Body of pancreas (tissue), 4 donors: ENCODE results near the gene IL1RAPL1. TPM values are rescaled to one million over a fixed set of nuclear protein-coding genes. Genes with fewer than 3 reads are reported as not detected.

Experiments
- ATAC-seq: fragments of 150-250 bp; one replicate; pipeline ENCODE4 v1.9.1; 2016
- DNase-seq, 4 donors: peaks; one replicate each; pipeline ENCODE4 v3.0.0-alpha.2; 2019
- H3K27ac ChIP-seq, 4 donors: fragments of 200-600 bp; sonication (generic); 1 replicate in 3 of 4; 2 replicates in 1 of 4; pipeline versions ENCODE4 v1.5.1 to v1.6.1; 2016 to 2019; ENCODE audit warnings: mild to moderate bottlenecking in 1 of 4, mixed read lengths in 1 of 4, moderate library complexity in 1 of 4
- H3K27me3 ChIP-seq, 2 donors: fragments of 200-600 bp; sonication (generic); one replicate each; pipeline ENCODE4 v1.6.0; 2016; ENCODE audit warnings: mild to moderate bottlenecking in 1 of 2
- H3K36me3 ChIP-seq, 2 donors: fragments of 200-600 bp; sonication (generic); replicated peaks in 1 of 2; 2 replicates each; pipeline ENCODE4 v1.5.1; 2016; ENCODE audit warnings: low read depth in 2 of 2; ENCODE audit not compliant: insufficient read depth in 1 of 2
- H3K4me1 ChIP-seq: fragments of 200-600 bp; sonication (generic); one replicate; pipeline ENCODE4 v1.6.0; 2016
- H3K4me3 ChIP-seq, 2 donors: fragments of 200-600 bp; sonication (generic); 1 replicate in 1 of 2; 2 replicates in 1 of 2; pipeline ENCODE4 v1.5.1; 2016 to 2019
- H3K9me3 ChIP-seq, 3 donors: fragments of 200-600 bp; sonication (generic); 1 replicate in 2 of 3; 2 replicates in 1 of 3; pipeline ENCODE4 v1.5.1; 2016
- POLR2A ChIP-seq, 3 donors: fragments of 450-650 bp; IDR thresholded peaks; one replicate each; pipeline ENCODE4 v1.6.1; 2016; ENCODE audit warnings: antibody characterized with exemption in 3 of 3, mild to moderate bottlenecking in 2 of 3
- WGBS, 2 donors: methylation state at CpG; one replicate each; pipeline ENCODE4 v1.1.5; 2017; 5-methylcytosine and 5-hydroxymethylcytosine counted together
- intact Hi-C: fragments of 100-400 bp; cut with DNase I; formaldehyde crosslinking; loops from one replicate; pipeline ENCODE4 v1.15.1; 2023
- total RNA-seq, 2 donors: library from RNA; depleted of rRNA; stranded (reverse); fragments of >200 nt; gene quantifications; one replicate each; pipeline ENCODE4 v1.1.0, GENCODE V29; 2016
- TF ChIP-seq, protein P1 (sequence below), 7 experiments: fragments of 450-650 bp in 4 of 7; fragments of 200-600 bp in 3 of 7; sonication (generic) in 3 of 7; IDR thresholded peaks; one replicate each; pipeline ENCODE4 v1.5.1; 2016 to 2019; ENCODE audit warnings: antibody characterized with exemption in 7 of 7

IL1RAPL1 gene
- total RNA-seq, 2 donors from 2014 or later = 0.26 TPM; not detected in 1

DNA sequence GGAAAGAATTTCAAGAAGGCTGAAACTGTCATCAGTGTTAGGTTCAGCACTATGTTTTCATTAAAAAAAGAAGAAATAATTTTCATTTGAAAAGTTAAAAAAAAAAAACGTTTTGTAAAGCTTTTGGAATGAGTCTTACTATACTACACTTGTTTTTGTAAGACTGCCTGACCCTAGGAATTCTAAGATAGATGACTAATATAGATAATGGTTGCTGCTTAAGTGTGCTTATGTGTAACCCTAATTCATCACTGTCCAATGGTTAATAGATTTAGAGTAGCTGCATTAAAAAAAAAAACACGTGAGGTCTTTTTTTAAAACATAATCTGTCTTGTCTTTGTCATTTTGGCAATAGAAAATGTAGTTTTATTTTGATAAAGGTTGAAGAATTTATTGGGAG, 323.2 kb downstream of the IL1RAPL1 start:
- H3K27ac ChIP-seq = no peak overlapping the region
- ATAC-seq (no peak), DNase-seq (no peak)
- TF ChIP-seq, protein P1, sequence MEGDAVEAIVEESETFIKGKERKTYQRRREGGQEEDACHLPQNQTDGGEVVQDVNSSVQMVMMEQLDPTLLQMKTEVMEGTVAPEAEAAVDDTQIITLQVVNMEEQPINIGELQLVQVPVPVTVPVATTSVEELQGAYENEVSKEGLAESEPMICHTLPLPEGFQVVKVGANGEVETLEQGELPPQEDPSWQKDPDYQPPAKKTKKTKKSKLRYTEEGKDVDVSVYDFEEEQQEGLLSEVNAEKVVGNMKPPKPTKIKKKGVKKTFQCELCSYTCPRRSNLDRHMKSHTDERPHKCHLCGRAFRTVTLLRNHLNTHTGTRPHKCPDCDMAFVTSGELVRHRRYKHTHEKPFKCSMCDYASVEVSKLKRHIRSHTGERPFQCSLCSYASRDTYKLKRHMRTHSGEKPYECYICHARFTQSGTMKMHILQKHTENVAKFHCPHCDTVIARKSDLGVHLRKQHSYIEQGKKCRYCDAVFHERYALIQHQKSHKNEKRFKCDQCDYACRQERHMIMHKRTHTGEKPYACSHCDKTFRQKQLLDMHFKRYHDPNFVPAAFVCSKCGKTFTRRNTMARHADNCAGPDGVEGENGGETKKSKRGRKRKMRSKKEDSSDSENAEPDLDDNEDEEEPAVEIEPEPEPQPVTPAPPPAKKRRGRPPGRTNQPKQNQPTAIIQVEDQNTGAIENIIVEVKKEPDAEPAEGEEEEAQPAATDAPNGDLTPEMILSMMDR (IDR thresholded peaks at IDR 0.05) = no peak
- TF ChIP-seq POLR2A (IDR thresholded peaks at IDR 0.05) = no peak
- H3K9me3 ChIP-seq = no peaks in the 10 kb centered on the region
- no peaks in the 10 kb centered on the region for H3K4me1 ChIP-seq
- H3K36me3 ChIP-seq = no peaks in the 10 kb centered on the region
- intact Hi-C loops = no loop called here
- no peaks in the 10 kb centered on the region for H3K27me3 ChIP-seq
- WGBS, 2 donors = 15 to 23% methylated on average over 2 of the region's 2 CpGs
- H3K4me3 ChIP-seq = no peak overlapping the region

DNA sequence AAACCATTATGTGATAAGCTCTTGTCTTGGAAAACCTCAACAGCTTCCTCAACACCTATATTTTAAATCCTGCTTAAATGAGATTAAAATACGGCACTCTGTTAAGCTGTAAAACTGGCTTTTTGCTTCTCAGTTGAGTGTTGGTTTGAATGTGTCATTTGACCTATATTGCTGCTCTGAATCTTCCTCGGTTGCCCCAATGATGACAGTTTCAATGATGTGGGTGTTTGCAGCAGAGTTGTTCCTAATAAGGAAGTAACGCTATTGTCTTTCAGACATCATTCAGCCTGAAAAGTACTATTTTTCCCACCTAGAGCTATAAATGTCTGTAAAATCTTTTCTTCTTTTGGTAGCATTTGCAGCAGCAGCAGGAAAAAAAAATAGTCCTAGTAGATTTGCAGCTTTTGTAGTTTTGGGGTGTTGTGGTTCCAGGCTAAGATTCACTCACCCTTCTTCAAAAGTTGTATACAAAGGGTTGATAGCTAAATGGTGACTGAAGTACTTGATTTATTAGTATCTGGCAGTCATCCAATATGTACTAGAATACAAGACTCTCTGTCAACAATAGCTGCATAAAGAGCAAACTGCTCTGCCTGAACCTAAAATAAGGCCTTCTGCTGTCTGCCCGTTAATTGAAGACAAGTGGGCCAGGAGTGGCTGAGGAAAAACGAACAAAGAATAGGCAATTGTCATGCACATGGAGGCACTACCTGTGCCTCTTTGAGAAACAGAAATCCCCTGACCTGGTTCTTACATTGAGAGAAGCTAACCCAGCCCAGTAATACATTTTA, 333.1 kb downstream of the IL1RAPL1 start:
- no peak for TF ChIP-seq POLR2A (IDR thresholded peaks at IDR 0.05)
- TF ChIP-seq, protein P1 (IDR thresholded peaks at IDR 0.05) = no peak
- no peaks in the 10 kb centered on the region for H3K4me1 ChIP-seq
- H3K27ac ChIP-seq = no peak overlapping the region
- no peaks in the 10 kb centered on the region for H3K27me3 ChIP-seq
- WGBS, 2 donors = 44 to 45% methylated on average over 5 of the region's 5 CpGs
- no peaks in the 10 kb centered on the region for H3K36me3 ChIP-seq
- ATAC-seq (no peak), DNase-seq (no peak)
- no peaks in the 10 kb centered on the region for H3K9me3 ChIP-seq
- H3K4me3 ChIP-seq = no peak overlapping the region
- intact Hi-C loops = no loop called here

GRCh38 chrX:28922106-28922505, 334.9 kb downstream of the IL1RAPL1 start:
- TF ChIP-seq POLR2A (IDR thresholded peaks at IDR 0.05) = no peak
- TF ChIP-seq, protein P1 (IDR thresholded peaks at IDR 0.05) = no peak
- ATAC-seq (no peak), DNase-seq (no peak)
- Histone ChIP-seq H3K27ac (no peak overlapping the region), H3K27me3 (no peaks in the 10 kb centered on the region), H3K4me3 (no peak overlapping the region), H3K9me3 (no peaks in the 10 kb centered on the region), H3K4me1 (no peaks in the 10 kb centered on the region), H3K36me3 (no peaks in the 10 kb centered on the region)
- intact Hi-C loops = no loop called here
- 73 to 88% methylated on average over 2 of the region's 2 CpGs for WGBS, 2 donors

DNA sequence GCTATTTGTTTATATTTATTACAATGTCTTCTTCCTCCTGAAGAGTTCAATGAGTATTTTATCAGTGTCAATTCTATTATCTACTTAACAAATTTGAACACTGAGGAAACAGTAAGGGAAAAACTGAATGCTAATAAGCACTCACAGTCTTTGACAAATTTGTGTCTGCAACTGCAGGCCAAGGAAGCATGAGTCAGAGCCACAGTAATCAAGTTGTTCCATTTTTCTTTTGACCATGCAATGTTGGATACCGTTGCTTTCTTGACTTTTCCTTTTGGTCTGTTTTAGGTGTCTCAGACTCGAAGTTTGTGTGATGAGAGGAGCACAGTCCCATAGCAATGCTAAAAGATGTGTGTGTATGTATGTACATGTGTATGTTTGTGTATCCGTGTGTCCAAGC, 359.6 kb downstream of the IL1RAPL1 start:
- H3K9me3 ChIP-seq = no peaks in the 10 kb centered on the region
- no peak for DNase-seq
- no peaks in the 10 kb centered on the region for H3K4me1 ChIP-seq
- H3K27ac ChIP-seq = no peak overlapping the region
- TF ChIP-seq, protein P1 (IDR thresholded peaks at IDR 0.05) = no peak
- no peak for TF ChIP-seq POLR2A (IDR thresholded peaks at IDR 0.05)
- no peak for ATAC-seq
- H3K4me3 ChIP-seq = no peak overlapping the region
- H3K27me3 ChIP-seq = no peaks in the 10 kb centered on the region
- no peaks in the 10 kb centered on the region for H3K36me3 ChIP-seq
- 44 to 64% methylated on average over 3 of the region's 3 CpGs for WGBS, 2 donors
- intact Hi-C loops = no loop called here

DNA sequence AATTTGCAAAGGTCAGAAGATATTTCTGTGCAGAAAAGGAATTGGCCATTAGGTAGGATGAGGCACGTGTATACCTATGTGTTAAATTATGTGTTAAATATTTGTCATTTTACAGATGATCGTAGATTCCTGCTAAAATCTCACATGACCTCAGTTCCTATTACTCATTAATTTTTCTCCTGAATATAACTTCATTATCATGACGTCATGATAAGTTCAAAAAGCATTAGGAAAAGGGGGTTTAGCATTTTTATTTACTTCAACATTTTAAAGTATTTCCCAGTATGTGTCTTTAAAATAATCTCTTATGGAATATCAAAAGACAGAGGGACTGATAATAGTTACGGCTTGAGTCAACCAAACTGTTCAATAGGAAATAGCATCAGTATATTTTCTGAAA, 372.8 kb downstream of the IL1RAPL1 start:
- Histone ChIP-seq H3K27me3 (no peaks in the 10 kb centered on the region), H3K4me3 (no peak overlapping the region), H3K9me3 (no peaks in the 10 kb centered on the region), H3K36me3 (no peaks in the 10 kb centered on the region), H3K4me1 (no peaks in the 10 kb centered on the region), H3K27ac (no peak overlapping the region)
- TF ChIP-seq POLR2A (IDR thresholded peaks at IDR 0.05) = no peak
- TF ChIP-seq, protein P1 (IDR thresholded peaks at IDR 0.05) = no peak
- DNase-seq (no peak), ATAC-seq (no peak)
- intact Hi-C loops = no loop called here
- 38 to 39% methylated on average over 4 of the region's 4 CpGs for WGBS, 2 donors
